Fibroblast of skin of scalp (primary cell): ENCODE measurements around the gene BOK. TPM values are rescaled to one million over a fixed set of nuclear protein-coding genes. Genes with fewer than 3 reads are reported as not detected.
"Not testable (repeated sequence)": the region's sequence is repeated elsewhere in the genome, so short reads cannot be mapped to it uniquely, and the experiment has no call there.

Source experiments
- DNase-seq: peaks from one replicate; pipeline ENCODE4 v3.0.0-alpha.2; 2013
- polyA plus RNA-seq, 2 experiments: library from polyadenylated mRNA; unstranded; fragments of 120-200 nt; gene quantifications; one replicate each; pipeline ENCODE4 v1.2.1, GENCODE V29; 2013; ENCODE audit not compliant: insufficient read length in 2 of 2

Gene BOK
- 51.2 TPM for polyA plus RNA-seq (2013, experiment 1 of 2; ENCODE audit: insufficient read length)
- polyA plus RNA-seq (2013, experiment 2 of 2; ENCODE audit: insufficient read length) = 51.8 TPM

GRCh38 chr2:241558532-241559322 is at the start of gene BOK:
Gene BOK, plus strand, starts transcription at chr2:241558745. Its CDS starts 739 bp downstream, at chr2:241559484.
- peak; percentile 82 for DNase-seq

- no peak for DNase-seq
Measured at GRCh38 chr2:241509155-241509784, 49.3 kb upstream of the BOK start.

- no peak for DNase-seq
Measured at GRCh38 chr2:241511091-241511741, 47.3 kb upstream of the BOK start.

GRCh38 chr2:241514553-241514952 is 44.0 kb upstream of the BOK start:
- DNase-seq = peak; percentile 17

GRCh38 chr2:241514986-241515737 is 43.4 kb upstream of the BOK start:
- DNase-seq = no peak

- no peak for DNase-seq
Measured at GRCh38 chr2:241516520-241516965, 42.0 kb upstream of the BOK start.

GRCh38 chr2:241517297-241517696 is 41.2 kb upstream of the BOK start:
- no peak for DNase-seq

- DNase-seq = no peak
Measured at GRCh38 chr2:241519669-241520068, 38.9 kb upstream of the BOK start.

GRCh38 chr2:241522477-241522876 is 36.1 kb upstream of the BOK start:
- no peak for DNase-seq

- not testable (repeated sequence) for DNase-seq
Measured at GRCh38 chr2:241525818-241526780, 32.4 kb upstream of the BOK start.

- no peak for DNase-seq
Measured at GRCh38 chr2:241530571-241530970, 28.0 kb upstream of the BOK start.

GRCh38 chr2:241531161-241531722 is 27.3 kb upstream of the BOK start:
- no peak for DNase-seq

GRCh38 chr2:241532168-241532567 is 26.4 kb upstream of the BOK start:
- DNase-seq = no peak

GRCh38 chr2:241532733-241533601 is 25.6 kb upstream of the BOK start:
- DNase-seq = no peak

- DNase-seq = no peak
Measured at GRCh38 chr2:241534293-241534692, 24.3 kb upstream of the BOK start.

GRCh38 chr2:241534701-241535375 is 23.7 kb upstream of the BOK start:
- no peak for DNase-seq

- DNase-seq = no peak
Measured at GRCh38 chr2:241535871-241536655, 22.5 kb upstream of the BOK start.

GRCh38 chr2:241538838-241539615 is 19.5 kb upstream of the BOK start:
- DNase-seq = no peak
